Measurements from ENCODE around the gene CBFA2T3.

Gene CBFA2T3

GRCh38 chr16:88938777-88939244 is 38.2 kb downstream of the CBFA2T3 start:
- no peaks in the 10 kb centered on the region for H3K9me3 Mint-ChIP-seq (ENCODE audit: low read depth)
- peaks cover 7% of the 10 kb centered on the region for H3K4me1 Mint-ChIP-seq (ENCODE audit: low read depth)
- H3K27ac Mint-ChIP-seq = no peak overlapping the region
- H3K4me3 Mint-ChIP-seq = peak overlapping the region; percentile 46
- H3K36me3 Mint-ChIP-seq = no peaks in the 10 kb centered on the region
- peaks cover 16% of the 10 kb centered on the region for H3K27me3 Mint-ChIP-seq

GRCh38 chr16:88938119-88938776 is 38.8 kb downstream of the CBFA2T3 start:
- Mint-ChIP-seq H3K27me3 (peaks cover 12% of the 10 kb centered on the region), H3K36me3 (no peaks in the 10 kb centered on the region), H3K9me3 (ENCODE audit: low read depth) (no peaks in the 10 kb centered on the region), H3K4me3 (no peak overlapping the region), H3K27ac (no peak overlapping the region), H3K4me1 (ENCODE audit: low read depth) (peaks cover 7% of the 10 kb centered on the region)

GRCh38 chr16:88937206-88937621 is 39.8 kb downstream of the CBFA2T3 start:
- Mint-ChIP-seq H3K4me3 (no peak overlapping the region), H3K4me1 (ENCODE audit: low read depth) (peaks cover 7% of the 10 kb centered on the region), H3K27me3 (peaks cover 10% of the 10 kb centered on the region), H3K9me3 (ENCODE audit: low read depth) (no peaks in the 10 kb centered on the region), H3K36me3 (no peaks in the 10 kb centered on the region), H3K27ac (no peak overlapping the region)

GRCh38 chr16:88936556-88937205 is 40.3 kb downstream of the CBFA2T3 start:
- Mint-ChIP-seq H3K27ac (no peak overlapping the region), H3K4me1 (ENCODE audit: low read depth) (peaks cover 5% of the 10 kb centered on the region), H3K27me3 (peaks cover 10% of the 10 kb centered on the region), H3K36me3 (no peaks in the 10 kb centered on the region), H3K4me3 (no peak overlapping the region), H3K9me3 (ENCODE audit: low read depth) (no peaks in the 10 kb centered on the region)

GRCh38 chr16:88936008-88936555 is 40.9 kb downstream of the CBFA2T3 start:
- H3K4me3 Mint-ChIP-seq = no peak overlapping the region
- H3K36me3 Mint-ChIP-seq = no peaks in the 10 kb centered on the region
- peaks cover 5% of the 10 kb centered on the region for H3K4me1 Mint-ChIP-seq (ENCODE audit: low read depth)
- H3K9me3 Mint-ChIP-seq (ENCODE audit: low read depth) = no peaks in the 10 kb centered on the region
- H3K27ac Mint-ChIP-seq = no peak overlapping the region
- H3K27me3 Mint-ChIP-seq = peaks cover 10% of the 10 kb centered on the region

GRCh38 chr16:88934066-88934667 is 42.8 kb downstream of the CBFA2T3 start:
- no peak overlapping the region for H3K4me3 Mint-ChIP-seq
- no peak overlapping the region for H3K27ac Mint-ChIP-seq
- H3K36me3 Mint-ChIP-seq = no peaks in the 10 kb centered on the region
- peaks cover 2% of the 10 kb centered on the region for H3K4me1 Mint-ChIP-seq (ENCODE audit: low read depth)
- peaks cover 7% of the 10 kb centered on the region for H3K27me3 Mint-ChIP-seq
- H3K9me3 Mint-ChIP-seq (ENCODE audit: low read depth) = no peaks in the 10 kb centered on the region

GRCh38 chr16:88932929-88933328 is 44.1 kb downstream of the CBFA2T3 start:
- Mint-ChIP-seq H3K27ac (no peak overlapping the region), H3K4me1 (ENCODE audit: low read depth) (peaks cover 1% of the 10 kb centered on the region), H3K9me3 (ENCODE audit: low read depth) (no peaks in the 10 kb centered on the region), H3K4me3 (no peak overlapping the region), H3K27me3 (peaks cover 4% of the 10 kb centered on the region), H3K36me3 (no peaks in the 10 kb centered on the region)

GRCh38 chr16:88931936-88932335 is 45.1 kb downstream of the CBFA2T3 start:
- peaks cover 1% of the 10 kb centered on the region for H3K4me1 Mint-ChIP-seq (ENCODE audit: low read depth)

GRCh38 chr16:88931373-88931900 is 45.6 kb downstream of the CBFA2T3 start:
- Mint-ChIP-seq H3K4me3 (no peak overlapping the region), H3K4me1 (ENCODE audit: low read depth) (no peaks in the 10 kb centered on the region), H3K36me3 (no peaks in the 10 kb centered on the region), H3K27me3 (no peaks in the 10 kb centered on the region), H3K9me3 (ENCODE audit: low read depth) (no peaks in the 10 kb centered on the region), H3K27ac (no peak overlapping the region)

More at GRCh38 chr16:88931936-88932335, 45.1 kb downstream of the CBFA2T3 start:
- Mint-ChIP-seq H3K4me3 (no peak overlapping the region), H3K36me3 (no peaks in the 10 kb centered on the region), H3K27ac (no peak overlapping the region), H3K27me3 (no peaks in the 10 kb centered on the region), H3K9me3 (ENCODE audit: low read depth) (no peaks in the 10 kb centered on the region)

GRCh38 chr16:88930716-88931115 is 46.3 kb downstream of the CBFA2T3 start:
- Mint-ChIP-seq H3K4me3 (no peak overlapping the region), H3K27me3 (no peaks in the 10 kb centered on the region), H3K9me3 (ENCODE audit: low read depth) (no peaks in the 10 kb centered on the region), H3K27ac (no peak overlapping the region), H3K36me3 (no peaks in the 10 kb centered on the region), H3K4me1 (ENCODE audit: low read depth) (no peaks in the 10 kb centered on the region)

- Mint-ChIP-seq H3K9me3 (ENCODE audit: low read depth) (no peaks in the 10 kb centered on the region), H3K27me3 (no peaks in the 10 kb centered on the region), H3K36me3 (no peaks in the 10 kb centered on the region), H3K27ac (no peak overlapping the region), H3K4me3 (no peak overlapping the region), H3K4me1 (ENCODE audit: low read depth) (no peaks in the 10 kb centered on the region)
Observed at GRCh38 chr16:88929091-88929445, 47.9 kb downstream of the CBFA2T3 start.

- Mint-ChIP-seq H3K4me3 (no peak overlapping the region), H3K27me3 (no peaks in the 10 kb centered on the region), H3K36me3 (no peaks in the 10 kb centered on the region), H3K27ac (no peak overlapping the region), H3K4me1 (ENCODE audit: low read depth) (no peaks in the 10 kb centered on the region), H3K9me3 (ENCODE audit: low read depth) (no peaks in the 10 kb centered on the region)
Observed at GRCh38 chr16:88928405-88929090, 48.5 kb downstream of the CBFA2T3 start.

GRCh38 chr16:88927661-88928060 is 49.3 kb downstream of the CBFA2T3 start:
- H3K36me3 Mint-ChIP-seq = no peaks in the 10 kb centered on the region
- H3K27ac Mint-ChIP-seq = no peak overlapping the region
- H3K9me3 Mint-ChIP-seq (ENCODE audit: low read depth) = no peaks in the 10 kb centered on the region
- H3K27me3 Mint-ChIP-seq = no peaks in the 10 kb centered on the region
- no peak overlapping the region for H3K4me3 Mint-ChIP-seq
- no peaks in the 10 kb centered on the region for H3K4me1 Mint-ChIP-seq (ENCODE audit: low read depth)

GRCh38 chr16:88927010-88927409 is 50.0 kb downstream of the CBFA2T3 start:
- no peaks in the 10 kb centered on the region for H3K4me1 Mint-ChIP-seq (ENCODE audit: low read depth)
- H3K4me3 Mint-ChIP-seq = no peak overlapping the region
- no peaks in the 10 kb centered on the region for H3K27me3 Mint-ChIP-seq
- H3K36me3 Mint-ChIP-seq = no peaks in the 10 kb centered on the region
- H3K27ac Mint-ChIP-seq = no peak overlapping the region
- no peaks in the 10 kb centered on the region for H3K9me3 Mint-ChIP-seq (ENCODE audit: low read depth)
